Left lung (tissue), 10 donors: ENCODE measurements around the gene DNASE1L3. TPM values are rescaled to one million over a fixed set of nuclear protein-coding genes. Genes with fewer than 3 reads are reported as not detected.
"Not testable (repeated sequence)": the region's sequence is repeated elsewhere in the genome, so short reads cannot be mapped to it uniquely, and the experiment has no call there.

Experiments used
- ATAC-seq: fragments of 200-7000 bp; cut with Tn5 transposase; one replicate; pipeline ENCODE4 v1.9.1; 2020; ENCODE audit warnings: moderate library complexity
- DNase-seq, 4 donors: peaks; one replicate each; pipeline ENCODE4 v3.0.0-alpha.2; 2013 to 2020
- H3K27ac ChIP-seq, 2 donors: fragments of 200-600 bp; sonication (generic) in 1 of 2; one replicate each; pipeline versions ENCODE4 v1.5.0 to v1.8.0; 2020 to 2021
- H3K27me3 ChIP-seq, 2 donors: fragments of 200-600 bp; sonication (generic) in 1 of 2; one replicate each; pipeline versions ENCODE4 v1.5.0 to v1.8.0; 2020 to 2021
- H3K36me3 ChIP-seq, 2 donors: fragments of 200-600 bp; sonication (generic) in 1 of 2; one replicate each; pipeline versions ENCODE4 v1.5.0 to v1.8.0; 2020 to 2021
- H3K4me1 ChIP-seq, 2 donors: fragments of 200-600 bp; one replicate each; pipeline ENCODE4 v1.8.0; 2021
- H3K4me3 ChIP-seq, 2 donors: fragments of 200-600 bp; sonication (generic) in 1 of 2; one replicate each; pipeline versions ENCODE4 v1.5.0 to v1.8.0; 2020 to 2021; ENCODE audit warnings: mild to moderate bottlenecking in 1 of 2
- H3K9me3 ChIP-seq, 2 donors: fragments of 200-600 bp; sonication (generic) in 1 of 2; one replicate each; pipeline versions ENCODE4 v1.5.0 to v1.8.0; 2020 to 2021
- intact Hi-C, 2 donors: fragments of 100-400 bp; cut with DNase I; formaldehyde crosslinking; loops; one replicate each; pipeline versions ENCODE4 v1.11.2 to v1.14.2; 2022
- polyA plus RNA-seq, 6 donors: library from polyadenylated mRNA; unstranded; fragments of 120-200 nt; gene quantifications; one replicate each; pipeline ENCODE4 v1.2.1, GENCODE V29; 2013; ENCODE audit not compliant: insufficient read length in 6 of 6
- total RNA-seq, 2 donors: library from RNA; stranded (reverse); fragmentation: NEBNext Ultra II Directional; extraction: Animal tissue kit (Norgen Biotek cat#: 25700); gene quantifications; one replicate each; pipeline ENCODE4 v1.2.1, GENCODE V29; 2021
- TF ChIP-seq, protein P1 (sequence below), 2 donors: fragments of 200-600 bp; sonication (generic) in 1 of 2; IDR thresholded peaks; one replicate each; pipeline versions ENCODE4 v1.5.0 to v1.8.0; 2021; ENCODE audit warnings: antibody characterized with exemption in 2 of 2
- donor health status: DM: no; HTN: yes; CAD: no.
- donor health status: DM: no; HTN: no; CAD: no.

The DNASE1L3 gene
- total and polyA plus RNA-seq, 8 donors: 1.00 to 3.0 (median 1.8) TPM

DNA sequence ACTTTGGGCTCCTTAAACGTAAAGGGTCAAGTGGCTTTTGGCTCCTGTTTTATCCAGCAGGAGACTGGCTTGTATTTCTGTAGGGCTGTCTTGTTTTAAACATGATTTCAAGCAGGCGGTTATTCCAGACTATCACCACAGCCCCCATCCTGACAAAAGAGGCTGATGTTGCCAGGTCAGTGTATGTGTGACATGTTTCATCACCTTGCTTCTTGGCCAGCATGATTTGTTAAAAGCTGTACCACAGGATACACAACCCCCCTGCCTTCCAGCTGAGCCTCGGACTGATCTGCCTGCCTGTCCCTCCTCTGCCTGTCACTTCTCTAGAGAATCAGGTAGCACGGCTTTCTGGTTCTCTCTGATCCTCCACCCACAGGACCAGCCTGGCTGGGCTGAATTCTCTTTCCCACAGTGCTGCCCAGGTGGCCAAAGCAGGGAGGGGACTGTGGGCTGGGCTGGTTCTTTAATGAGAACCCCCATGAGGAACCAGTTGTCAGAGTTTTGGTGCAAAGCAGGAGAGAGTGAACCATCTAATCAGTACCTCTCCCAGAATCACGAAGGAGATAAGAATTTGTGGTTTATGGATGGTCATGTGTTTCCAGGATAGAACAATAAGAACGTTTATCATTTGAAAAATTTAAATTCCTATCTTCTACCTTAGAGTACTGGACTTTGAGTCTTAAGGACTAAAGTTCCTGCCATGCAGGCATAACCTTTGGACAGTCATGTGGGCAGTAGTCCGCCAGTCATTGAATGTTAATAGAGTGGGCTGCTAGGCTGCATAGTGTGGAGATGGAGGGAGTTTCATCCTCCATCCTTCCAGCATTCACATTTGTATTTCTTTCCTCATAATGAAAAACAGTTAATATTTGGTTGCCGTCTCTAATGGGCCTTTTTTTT, 35.6 kb upstream of the DNASE1L3 start:
- no peaks in the 10 kb centered on the region for H3K36me3 ChIP-seq

GRCh38 chr3:58243976-58244585, 33.3 kb upstream of the DNASE1L3 start:
- ATAC-seq: no peak
- TF ChIP-seq, protein P1, sequence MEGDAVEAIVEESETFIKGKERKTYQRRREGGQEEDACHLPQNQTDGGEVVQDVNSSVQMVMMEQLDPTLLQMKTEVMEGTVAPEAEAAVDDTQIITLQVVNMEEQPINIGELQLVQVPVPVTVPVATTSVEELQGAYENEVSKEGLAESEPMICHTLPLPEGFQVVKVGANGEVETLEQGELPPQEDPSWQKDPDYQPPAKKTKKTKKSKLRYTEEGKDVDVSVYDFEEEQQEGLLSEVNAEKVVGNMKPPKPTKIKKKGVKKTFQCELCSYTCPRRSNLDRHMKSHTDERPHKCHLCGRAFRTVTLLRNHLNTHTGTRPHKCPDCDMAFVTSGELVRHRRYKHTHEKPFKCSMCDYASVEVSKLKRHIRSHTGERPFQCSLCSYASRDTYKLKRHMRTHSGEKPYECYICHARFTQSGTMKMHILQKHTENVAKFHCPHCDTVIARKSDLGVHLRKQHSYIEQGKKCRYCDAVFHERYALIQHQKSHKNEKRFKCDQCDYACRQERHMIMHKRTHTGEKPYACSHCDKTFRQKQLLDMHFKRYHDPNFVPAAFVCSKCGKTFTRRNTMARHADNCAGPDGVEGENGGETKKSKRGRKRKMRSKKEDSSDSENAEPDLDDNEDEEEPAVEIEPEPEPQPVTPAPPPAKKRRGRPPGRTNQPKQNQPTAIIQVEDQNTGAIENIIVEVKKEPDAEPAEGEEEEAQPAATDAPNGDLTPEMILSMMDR (IDR thresholded peaks at IDR 0.05): no peak
- no peak for DNase-seq
- intact Hi-C loops: loop anchor here in 1 of 2 donors (10.0 kb wide), 1 partner anchor 51 kb away; no protein-coding TSS in a partner anchor
- H3K36me3 ChIP-seq: no peaks in the 10 kb centered on the region
- H3K27me3 ChIP-seq: no peaks in the 10 kb centered on the region
- no peak overlapping the region for H3K4me3 ChIP-seq
- no peak overlapping the region for H3K27ac ChIP-seq
- no peaks in the 10 kb centered on the region for H3K9me3 ChIP-seq
- H3K4me1 ChIP-seq: no peaks in the 10 kb centered on the region

More for the DNA sequence above, 35.6 kb upstream of the DNASE1L3 start:
- ATAC-seq (no peak), DNase-seq (no peak)
- Histone ChIP-seq H3K4me3 (no peak overlapping the region), H3K4me1 (no peaks in the 10 kb centered on the region), H3K27me3 (no peaks in the 10 kb centered on the region), H3K9me3 (no peaks in the 10 kb centered on the region), H3K27ac (no peak overlapping the region)
- intact Hi-C loops: loop anchor here in 1 of 2 donors (10.0 kb wide), 1 partner anchor 48 kb away; no protein-coding TSS in a partner anchor
- TF ChIP-seq, protein P1 (IDR thresholded peaks at IDR 0.05): no peak

DNA sequence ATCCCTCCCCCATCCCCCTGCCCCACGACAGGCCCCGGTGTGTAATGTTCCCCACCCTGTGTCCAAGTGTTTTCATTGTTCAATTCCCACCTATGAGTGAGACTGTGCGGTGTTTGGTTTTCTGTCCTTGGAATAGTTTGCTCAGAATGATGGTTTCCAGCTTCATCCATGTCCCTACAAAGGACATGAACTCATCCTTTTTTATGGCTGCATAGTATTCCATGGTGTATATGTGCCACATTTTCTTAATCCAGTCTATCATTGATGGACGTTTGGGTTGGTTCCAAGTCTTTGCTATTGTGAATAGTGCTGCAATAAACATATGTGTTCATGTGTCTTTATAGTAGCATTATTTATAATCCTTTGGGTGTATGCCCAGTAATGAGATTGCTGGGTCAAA, 32.1 kb upstream of the DNASE1L3 start:
- not testable (repeated sequence) for H3K27ac ChIP-seq, H3K4me1 ChIP-seq, H3K9me3 ChIP-seq, DNase-seq, H3K36me3 ChIP-seq, H3K27me3 ChIP-seq, ATAC-seq, H3K4me3 ChIP-seq
- intact Hi-C loops: loop anchor here in 1 of 2 donors (10.0 kb wide), 1 partner anchor 52 kb away; no protein-coding TSS in a partner anchor

DNA sequence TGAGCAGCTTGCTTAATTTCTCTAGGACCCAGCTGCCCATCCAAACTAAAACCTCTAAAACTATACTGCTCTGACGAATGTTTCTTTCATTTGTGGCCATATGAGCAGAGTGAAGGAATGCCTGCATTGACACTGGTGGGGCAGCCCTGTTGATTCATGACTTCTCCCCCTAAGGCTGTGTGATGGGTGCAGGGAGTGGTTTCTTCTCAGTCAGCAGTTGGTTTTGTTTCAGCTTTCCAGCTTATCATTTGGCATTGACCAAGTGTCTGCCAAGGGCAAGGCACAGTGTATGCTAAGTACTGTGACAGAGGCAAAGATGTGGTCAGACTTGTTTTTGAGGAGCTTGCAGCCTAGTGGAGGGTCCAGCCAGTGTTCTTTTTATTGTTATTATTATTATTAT, 31.6 kb upstream of the DNASE1L3 start:
- H3K36me3 ChIP-seq: no peaks in the 10 kb centered on the region
- intact Hi-C loops: loop anchor here in 1 of 2 donors (10.0 kb wide), 1 partner anchor 52 kb away; no protein-coding TSS in a partner anchor
- H3K27ac ChIP-seq: no peak overlapping the region
- DNase-seq (no peak), ATAC-seq (no peak)
- H3K4me3 ChIP-seq: no peak overlapping the region
- TF ChIP-seq, protein P1 (IDR thresholded peaks at IDR 0.05): no peak
- peaks cover 5% of the 10 kb centered on the region in 2 donors for H3K4me1 ChIP-seq
- no peaks in the 10 kb centered on the region for H3K9me3 ChIP-seq
- H3K27me3 ChIP-seq: no peaks in the 10 kb centered on the region

- Histone ChIP-seq H3K27ac (no peak overlapping the region), H3K36me3 (no peaks in the 10 kb centered on the region), H3K27me3 (no peaks in the 10 kb centered on the region), H3K9me3 (no peaks in the 10 kb centered on the region), H3K4me1 (peaks cover 7 to 12% of the 10 kb centered on the region in 2 donors), H3K4me3 (no peak overlapping the region)
- no peak for DNase-seq
- no peak for ATAC-seq
- intact Hi-C loops: loop anchor here in 1 of 2 donors (10.0 kb wide), 1 partner anchor 53 kb away; no protein-coding TSS in a partner anchor
- TF ChIP-seq, protein P1 (IDR thresholded peaks at IDR 0.05): no peak
Measured at GRCh38 chr3:58241306-58242044, 30.7 kb upstream of the DNASE1L3 start.
